ENCODE data around the gene ADORA2A.

DNA sequence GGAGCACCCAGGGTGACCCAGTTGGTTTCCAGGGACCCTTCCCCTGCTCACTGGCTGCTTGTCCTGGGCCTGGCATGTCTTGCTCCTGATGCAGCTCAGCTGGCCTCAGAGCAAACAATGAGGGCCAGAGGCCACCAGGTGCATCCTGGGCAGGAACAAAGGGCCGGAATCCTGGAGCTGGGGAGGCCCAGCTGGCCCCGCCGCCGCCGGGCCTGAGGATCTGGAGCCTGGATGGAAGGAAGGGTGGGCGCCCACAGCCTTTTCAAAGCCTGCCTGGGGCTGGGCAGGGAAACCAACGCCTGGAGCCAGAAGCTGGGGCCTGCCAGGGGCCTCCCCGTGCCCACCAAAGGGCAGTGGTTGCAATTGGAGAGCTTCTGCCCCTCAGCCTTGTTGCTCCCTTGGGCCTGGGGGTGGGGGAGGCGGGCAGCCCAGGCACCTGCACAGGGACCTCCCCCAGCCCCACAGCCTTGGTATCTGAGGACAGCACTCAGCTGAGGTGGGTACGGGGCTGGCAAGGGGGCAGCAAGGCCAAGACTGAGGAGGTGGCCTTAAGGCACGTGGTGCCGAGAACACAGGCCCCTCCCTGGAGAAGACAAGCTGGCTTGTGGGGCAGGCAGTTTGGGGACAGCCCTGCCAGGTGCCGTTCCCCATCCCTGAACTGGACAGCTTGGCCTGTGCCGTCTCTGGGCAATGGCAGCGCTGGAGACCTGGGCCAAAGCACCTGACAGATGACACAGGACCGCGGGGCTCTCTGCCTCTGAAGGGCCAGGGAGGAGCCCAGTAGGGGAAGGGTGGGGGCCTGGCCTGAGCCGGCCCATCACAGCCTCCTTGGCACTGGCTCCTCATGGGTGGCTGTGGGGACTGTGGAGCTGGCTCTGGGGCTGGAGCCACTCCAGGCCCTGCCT is 7.1 kb upstream of the ADORA2A start:
- TF ChIP-seq, protein P1, sequence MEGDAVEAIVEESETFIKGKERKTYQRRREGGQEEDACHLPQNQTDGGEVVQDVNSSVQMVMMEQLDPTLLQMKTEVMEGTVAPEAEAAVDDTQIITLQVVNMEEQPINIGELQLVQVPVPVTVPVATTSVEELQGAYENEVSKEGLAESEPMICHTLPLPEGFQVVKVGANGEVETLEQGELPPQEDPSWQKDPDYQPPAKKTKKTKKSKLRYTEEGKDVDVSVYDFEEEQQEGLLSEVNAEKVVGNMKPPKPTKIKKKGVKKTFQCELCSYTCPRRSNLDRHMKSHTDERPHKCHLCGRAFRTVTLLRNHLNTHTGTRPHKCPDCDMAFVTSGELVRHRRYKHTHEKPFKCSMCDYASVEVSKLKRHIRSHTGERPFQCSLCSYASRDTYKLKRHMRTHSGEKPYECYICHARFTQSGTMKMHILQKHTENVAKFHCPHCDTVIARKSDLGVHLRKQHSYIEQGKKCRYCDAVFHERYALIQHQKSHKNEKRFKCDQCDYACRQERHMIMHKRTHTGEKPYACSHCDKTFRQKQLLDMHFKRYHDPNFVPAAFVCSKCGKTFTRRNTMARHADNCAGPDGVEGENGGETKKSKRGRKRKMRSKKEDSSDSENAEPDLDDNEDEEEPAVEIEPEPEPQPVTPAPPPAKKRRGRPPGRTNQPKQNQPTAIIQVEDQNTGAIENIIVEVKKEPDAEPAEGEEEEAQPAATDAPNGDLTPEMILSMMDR (IDR thresholded peaks at IDR 0.05), result no peak
- no peak for TF ChIP-seq POLR2A (IDR thresholded peaks at IDR 0.05)
- TF ChIP-seq EP300 (IDR thresholded peaks at IDR 0.05), result no peak

Data from ovary (tissue), 3 donors.